Measurements from ENCODE around the gene TARS1. TPM values are rescaled to one million over a fixed set of nuclear protein-coding genes. Genes with fewer than 3 reads are reported as not detected.

The TARS1 gene
- polyA plus RNA-seq, 1 donor from 2014 or later = 88.7 TPM

- Histone ChIP-seq H3K36me3 (ENCODE audit: insufficient read depth, low read length) (peaks cover 9% of the 10 kb centered on the region), H3K9me3 (ENCODE audit: low read length) (no peaks in the 10 kb centered on the region), H3K4me2 (ENCODE audit: low read length) (no peak overlapping the region), H2AFZ (ENCODE audit: low read depth, low read length) (no peak overlapping the region), H3K27ac (ENCODE audit: low read length) (no peak overlapping the region), H3K9ac (ENCODE audit: low read length) (no peak overlapping the region), H3F3A (ENCODE audit: insufficient read depth, low read length, poor library complexity, severe bottlenecking) (no peaks in the 10 kb centered on the region), H3K9me2 (ENCODE audit: insufficient read depth, low read length) (no peaks in the 10 kb centered on the region), H3K4me3 (ENCODE audit: low read length) (no peak overlapping the region), H3K79me2 (replicated peaks; ENCODE audit: insufficient read depth, low read length) (peaks cover 46% of the 10 kb centered on the region), H4K20me1 (ENCODE audit: insufficient read depth) (no peaks in the 10 kb centered on the region), H3K27me3 (ENCODE audit: insufficient read depth, low read depth, low read length) (no peaks in the 10 kb centered on the region)
- TF ChIP-seq, protein P1, sequence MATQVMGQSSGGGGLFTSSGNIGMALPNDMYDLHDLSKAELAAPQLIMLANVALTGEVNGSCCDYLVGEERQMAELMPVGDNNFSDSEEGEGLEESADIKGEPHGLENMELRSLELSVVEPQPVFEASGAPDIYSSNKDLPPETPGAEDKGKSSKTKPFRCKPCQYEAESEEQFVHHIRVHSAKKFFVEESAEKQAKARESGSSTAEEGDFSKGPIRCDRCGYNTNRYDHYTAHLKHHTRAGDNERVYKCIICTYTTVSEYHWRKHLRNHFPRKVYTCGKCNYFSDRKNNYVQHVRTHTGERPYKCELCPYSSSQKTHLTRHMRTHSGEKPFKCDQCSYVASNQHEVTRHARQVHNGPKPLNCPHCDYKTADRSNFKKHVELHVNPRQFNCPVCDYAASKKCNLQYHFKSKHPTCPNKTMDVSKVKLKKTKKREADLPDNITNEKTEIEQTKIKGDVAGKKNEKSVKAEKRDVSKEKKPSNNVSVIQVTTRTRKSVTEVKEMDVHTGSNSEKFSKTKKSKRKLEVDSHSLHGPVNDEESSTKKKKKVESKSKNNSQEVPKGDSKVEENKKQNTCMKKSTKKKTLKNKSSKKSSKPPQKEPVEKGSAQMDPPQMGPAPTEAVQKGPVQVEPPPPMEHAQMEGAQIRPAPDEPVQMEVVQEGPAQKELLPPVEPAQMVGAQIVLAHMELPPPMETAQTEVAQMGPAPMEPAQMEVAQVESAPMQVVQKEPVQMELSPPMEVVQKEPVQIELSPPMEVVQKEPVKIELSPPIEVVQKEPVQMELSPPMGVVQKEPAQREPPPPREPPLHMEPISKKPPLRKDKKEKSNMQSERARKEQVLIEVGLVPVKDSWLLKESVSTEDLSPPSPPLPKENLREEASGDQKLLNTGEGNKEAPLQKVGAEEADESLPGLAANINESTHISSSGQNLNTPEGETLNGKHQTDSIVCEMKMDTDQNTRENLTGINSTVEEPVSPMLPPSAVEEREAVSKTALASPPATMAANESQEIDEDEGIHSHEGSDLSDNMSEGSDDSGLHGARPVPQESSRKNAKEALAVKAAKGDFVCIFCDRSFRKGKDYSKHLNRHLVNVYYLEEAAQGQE (IDR thresholded peaks at IDR 0.05; ENCODE audit: borderline replicate concordance) = no peak
- TF ChIP-seq CTCF (IDR thresholded peaks at IDR 0.05; ENCODE audit: poor library complexity, severe bottlenecking) (no peak), TAF1 (IDR thresholded peaks at IDR 0.05; ENCODE audit: low read depth) (no peak), EZH2 (IDR thresholded peaks at IDR 0.05; ENCODE audit: borderline replicate concordance, insufficient read depth, low read length, poor library complexity, severe bottlenecking) (no peak), RAD21 (conservative IDR thresholded peaks at IDR 0.05) (no peak), EP300 (conservative IDR thresholded peaks at IDR 0.05; ENCODE audit: poor library complexity, severe bottlenecking) (no peak), SMC3 (conservative IDR thresholded peaks at IDR 0.05; ENCODE audit: poor library complexity) (no peak), MXI1 (conservative IDR thresholded peaks at IDR 0.05; ENCODE audit: poor library complexity, severe bottlenecking) (no peak), POLR2AphosphoS5 (IDR thresholded peaks at IDR 0.05) (no peak)
Measured at GRCh38 chr5:33445798-33446197, 5.0 kb downstream of the TARS1 start.

DNA sequence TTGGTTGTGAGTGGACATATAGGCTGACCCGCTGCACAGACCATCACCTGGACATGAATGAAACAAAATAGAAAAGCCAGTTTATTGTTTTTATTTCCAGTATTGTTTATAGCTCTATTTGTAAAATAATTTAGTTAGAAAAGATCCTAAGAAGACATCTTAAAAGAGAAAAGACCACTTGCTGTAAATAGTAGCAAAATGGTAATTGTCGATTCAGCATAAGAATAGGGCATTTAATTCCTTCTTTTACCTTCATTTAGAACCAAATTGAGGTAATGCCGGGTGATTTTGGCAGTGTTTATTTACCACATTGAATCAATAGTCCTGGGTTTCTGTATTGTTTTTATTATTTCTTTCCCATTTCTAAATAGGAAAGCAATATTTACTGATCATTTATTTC, 7.4 kb downstream of the TARS1 start:
- TF ChIP-seq RAD21 (conservative IDR thresholded peaks at IDR 0.05) (no peak), MXI1 (conservative IDR thresholded peaks at IDR 0.05; ENCODE audit: poor library complexity, severe bottlenecking) (no peak)
- Histone ChIP-seq H3F3A (ENCODE audit: insufficient read depth, low read length, poor library complexity, severe bottlenecking) (no peaks in the 10 kb centered on the region), H3K9me2 (ENCODE audit: insufficient read depth, low read length) (no peaks in the 10 kb centered on the region), H3K9me3 (ENCODE audit: low read length) (no peaks in the 10 kb centered on the region), H3K27ac (ENCODE audit: low read length) (no peak overlapping the region), H3K4me2 (ENCODE audit: low read length) (no peak overlapping the region), H4K20me1 (ENCODE audit: insufficient read depth) (no peaks in the 10 kb centered on the region), H2AFZ (ENCODE audit: low read depth, low read length) (no peak overlapping the region), H3K27me3 (ENCODE audit: insufficient read depth, low read depth, low read length) (no peaks in the 10 kb centered on the region), H3K79me2 (replicated peaks; ENCODE audit: insufficient read depth, low read length) (peaks cover 34% of the 10 kb centered on the region), H3K4me3 (ENCODE audit: low read length) (no peak overlapping the region), H3K9ac (ENCODE audit: low read length) (no peak overlapping the region), H3K36me3 (ENCODE audit: insufficient read depth, low read length) (peaks cover 16% of the 10 kb centered on the region)

- no peak overlapping the region for H3K27ac ChIP-seq (ENCODE audit: low read length)
- H3K4me2 ChIP-seq (ENCODE audit: low read length) = no peak overlapping the region
- H3K36me3 ChIP-seq (ENCODE audit: insufficient read depth, low read length) = peaks cover 10% of the 10 kb centered on the region
- H3F3A ChIP-seq (ENCODE audit: insufficient read depth, low read length, poor library complexity, severe bottlenecking) = no peaks in the 10 kb centered on the region
- no peak overlapping the region for H2AFZ ChIP-seq (ENCODE audit: low read depth, low read length)
- H3K9me3 ChIP-seq (ENCODE audit: low read length) = no peaks in the 10 kb centered on the region
- peaks cover under 1% of the 10 kb centered on the region for H3K79me2 ChIP-seq (replicated peaks; ENCODE audit: insufficient read depth, low read length)
- no peak overlapping the region for H3K9ac ChIP-seq (ENCODE audit: low read length)
- no peaks in the 10 kb centered on the region for H3K9me2 ChIP-seq (ENCODE audit: insufficient read depth, low read length)
- no peaks in the 10 kb centered on the region for H3K27me3 ChIP-seq (ENCODE audit: insufficient read depth, low read depth, low read length)
- TF ChIP-seq SMC3 (conservative IDR thresholded peaks at IDR 0.05; ENCODE audit: poor library complexity) (no peak), EZH2 (IDR thresholded peaks at IDR 0.05; ENCODE audit: borderline replicate concordance, insufficient read depth, low read length, poor library complexity, severe bottlenecking) (no peak), TAF1 (IDR thresholded peaks at IDR 0.05; ENCODE audit: low read depth) (no peak), CTCF (IDR thresholded peaks at IDR 0.05; ENCODE audit: poor library complexity, severe bottlenecking) (no peak), MXI1 (conservative IDR thresholded peaks at IDR 0.05; ENCODE audit: poor library complexity, severe bottlenecking) (no peak), EP300 (conservative IDR thresholded peaks at IDR 0.05; ENCODE audit: poor library complexity, severe bottlenecking) (no peak), POLR2AphosphoS5 (IDR thresholded peaks at IDR 0.05) (no peak), RAD21 (conservative IDR thresholded peaks at IDR 0.05) (no peak)
- TF ChIP-seq, protein P1 (IDR thresholded peaks at IDR 0.05; ENCODE audit: borderline replicate concordance) = no peak
- H3K4me3 ChIP-seq (ENCODE audit: low read length) = no peak overlapping the region
- H4K20me1 ChIP-seq (ENCODE audit: insufficient read depth) = no peaks in the 10 kb centered on the region
Measured at GRCh38 chr5:33457126-33457525, 16.4 kb downstream of the TARS1 start.

Measured in neural cell (in vitro differentiated cells).